Neural progenitor cell (in vitro differentiated cells): ENCODE measurements around the gene IL21R. TPM values are rescaled to one million over a fixed set of nuclear protein-coding genes. Genes with fewer than 3 reads are reported as not detected.
"Not testable (repeated sequence)": the region's sequence is repeated elsewhere in the genome, so short reads cannot be mapped to it uniquely, and the experiment has no call there.

Source experiments
- DNase-seq: peaks from one replicate; pipeline ENCODE4 v3.0.0-alpha.2; 2016; ENCODE audit warnings: low spot score
- H2AFZ ChIP-seq: fragments of 200-600 bp; sonication (generic); replicated peaks from 2 replicates; pipeline ENCODE4 v1.6.1; 2016; ENCODE audit warnings: antibody characterized with exemption
- H3F3A ChIP-seq: fragments of 200-600 bp; sonication (generic); 2 replicates; pipeline ENCODE4 v1.6.1; 2016; ENCODE audit warnings: antibody characterized with exemption, low read depth
- H3K27ac ChIP-seq: fragments of 200-600 bp; sonication (generic); 2 replicates; pipeline ENCODE4 v1.5.1; 2016; ENCODE audit warnings: mild to moderate bottlenecking
- H3K27me3 ChIP-seq: fragments of 200-600 bp; sonication (generic); 2 replicates; pipeline ENCODE4 v1.6.1; 2016; ENCODE audit warnings: mild to moderate bottlenecking, moderate library complexity
- H3K36me3 ChIP-seq: fragments of 200-600 bp; sonication (generic); 2 replicates; pipeline ENCODE4 v1.5.1; 2016
- H3K4me1 ChIP-seq: fragments of 200-600 bp; sonication (generic); 2 replicates; pipeline ENCODE4 v1.6.1; 2016; ENCODE audit warnings: mixed run types
- H3K4me2 ChIP-seq: fragments of 200-600 bp; sonication (generic); 2 replicates; pipeline ENCODE4 v1.6.1; 2016
- H3K4me3 ChIP-seq: fragments of 200-600 bp; sonication (generic); 2 replicates; pipeline ENCODE4 v1.5.1; 2016
- H3K79me2 ChIP-seq: fragments of 200-600 bp; sonication (generic); 2 replicates; pipeline ENCODE4 v1.6.1; 2016; ENCODE audit warnings: low read depth
- H3K9ac ChIP-seq: fragments of 200-600 bp; sonication (generic); 2 replicates; pipeline ENCODE4 v1.6.1; 2016
- H3K9me3 ChIP-seq: fragments of 200-600 bp; sonication (generic); 2 replicates; pipeline ENCODE4 v1.5.1; 2016; ENCODE audit warnings: low read depth
- H4K20me1 ChIP-seq: fragments of 200-600 bp; sonication (generic); 2 replicates; pipeline ENCODE4 v1.6.1; 2016; ENCODE audit warnings: low read depth
- H3K27ac Mint-ChIP-seq: 3 replicates; pipeline ENCODE4 v1.8.0; 2021; ENCODE audit warnings: mixed read lengths
- H3K27me3 Mint-ChIP-seq: 2 replicates; pipeline ENCODE4 v1.8.0; 2022; ENCODE audit warnings: low read depth, mild to moderate bottlenecking, inconsistent platforms, moderate library complexity, mixed read lengths; ENCODE audit not compliant: insufficient read depth
- H3K36me3 Mint-ChIP-seq: 3 replicates; pipeline ENCODE4 v1.8.0; 2021; ENCODE audit warnings: mixed read lengths
- H3K4me1 Mint-ChIP-seq: 3 replicates; pipeline ENCODE4 v1.8.0; 2021; ENCODE audit warnings: mixed read lengths
- H3K4me3 Mint-ChIP-seq: 3 replicates; pipeline ENCODE4 v1.8.0; 2021; ENCODE audit warnings: mild to moderate bottlenecking, moderate library complexity, mixed read lengths
- H3K9me3 Mint-ChIP-seq: 3 replicates; pipeline ENCODE4 v1.8.0; 2020; ENCODE audit warnings: mixed read lengths
- EZH2 ChIP-seq: fragments of 200-600 bp; sonication (generic); IDR thresholded peaks from 2 replicates; pipeline ENCODE4 v1.6.1; 2017; ENCODE audit warnings: antibody characterized with exemption, mild to moderate bottlenecking, moderate library complexity
- EZH2phosphoT487 ChIP-seq: fragments of 200-600 bp; sonication (generic); IDR thresholded peaks from 2 replicates; pipeline ENCODE4 v1.6.1; 2017; ENCODE audit warnings: antibody characterized with exemption
- total RNA-seq: library from RNA; depleted of rRNA; stranded (reverse); fragments of >200 nt; gene quantifications from 2 replicates; pipeline ENCODE4 v1.2.3, GENCODE V29; 2015; ENCODE audit warnings: low replicate concordance
- TF ChIP-seq, protein P1 (sequence below): fragments of 200-600 bp; sonication (generic); IDR thresholded peaks from 2 replicates; pipeline ENCODE4 v1.5.1; 2017; ENCODE audit warnings: antibody characterized with exemption, mild to moderate bottlenecking

The IL21R gene
- total RNA-seq, 1 donor from 2014 or later, result not detected

DNA sequence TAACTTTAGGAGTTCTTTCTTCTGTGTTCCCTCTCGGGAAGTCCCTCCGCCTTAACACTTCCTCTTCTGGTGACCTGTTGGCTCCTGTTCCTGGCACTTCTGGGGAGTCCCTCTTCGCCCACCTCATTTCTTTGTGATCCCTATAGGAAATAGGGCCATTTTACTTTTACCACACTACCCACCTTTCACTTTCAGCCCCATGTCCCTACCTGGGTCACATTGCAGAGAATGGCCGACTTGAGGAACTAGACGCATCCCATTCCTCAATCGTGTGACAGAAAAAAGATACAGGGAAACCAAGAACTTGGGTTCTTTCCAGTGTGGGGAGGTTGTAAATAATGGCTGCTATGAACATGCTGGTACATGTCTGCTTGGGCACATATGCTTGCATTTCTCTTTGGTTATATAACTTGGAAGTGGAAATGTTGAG, 6.6 kb downstream of the IL21R start:
- no peaks in the 10 kb centered on the region for H3K4me1 ChIP-seq
- H3K4me3 ChIP-seq, result no peak overlapping the region
- TF ChIP-seq EZH2 (no peak), EZH2phosphoT487 (no peak)
- TF ChIP-seq, protein P1, sequence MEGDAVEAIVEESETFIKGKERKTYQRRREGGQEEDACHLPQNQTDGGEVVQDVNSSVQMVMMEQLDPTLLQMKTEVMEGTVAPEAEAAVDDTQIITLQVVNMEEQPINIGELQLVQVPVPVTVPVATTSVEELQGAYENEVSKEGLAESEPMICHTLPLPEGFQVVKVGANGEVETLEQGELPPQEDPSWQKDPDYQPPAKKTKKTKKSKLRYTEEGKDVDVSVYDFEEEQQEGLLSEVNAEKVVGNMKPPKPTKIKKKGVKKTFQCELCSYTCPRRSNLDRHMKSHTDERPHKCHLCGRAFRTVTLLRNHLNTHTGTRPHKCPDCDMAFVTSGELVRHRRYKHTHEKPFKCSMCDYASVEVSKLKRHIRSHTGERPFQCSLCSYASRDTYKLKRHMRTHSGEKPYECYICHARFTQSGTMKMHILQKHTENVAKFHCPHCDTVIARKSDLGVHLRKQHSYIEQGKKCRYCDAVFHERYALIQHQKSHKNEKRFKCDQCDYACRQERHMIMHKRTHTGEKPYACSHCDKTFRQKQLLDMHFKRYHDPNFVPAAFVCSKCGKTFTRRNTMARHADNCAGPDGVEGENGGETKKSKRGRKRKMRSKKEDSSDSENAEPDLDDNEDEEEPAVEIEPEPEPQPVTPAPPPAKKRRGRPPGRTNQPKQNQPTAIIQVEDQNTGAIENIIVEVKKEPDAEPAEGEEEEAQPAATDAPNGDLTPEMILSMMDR, result no peak
- Mint-ChIP-seq H3K27me3 (peaks cover 6% of the 10 kb centered on the region), H3K4me3 (no peak overlapping the region), H3K9me3 (peaks cover 2% of the 10 kb centered on the region), H3K27ac (no peak overlapping the region), H3K36me3 (no peaks in the 10 kb centered on the region), H3K4me1 (peaks cover 6% of the 10 kb centered on the region)
- no peaks in the 10 kb centered on the region for H3K9me3 ChIP-seq
- no peaks in the 10 kb centered on the region for H3F3A ChIP-seq
- H3K4me2 ChIP-seq, result no peak overlapping the region
- H2AFZ ChIP-seq, result no peak overlapping the region
- H3K36me3 ChIP-seq, result no peaks in the 10 kb centered on the region
- no peaks in the 10 kb centered on the region for H4K20me1 ChIP-seq
- DNase-seq, result no peak
- no peaks in the 10 kb centered on the region for H3K79me2 ChIP-seq
- no peak overlapping the region for H3K9ac ChIP-seq
- no peaks in the 10 kb centered on the region for H3K27me3 ChIP-seq
- no peak overlapping the region for H3K27ac ChIP-seq

DNA sequence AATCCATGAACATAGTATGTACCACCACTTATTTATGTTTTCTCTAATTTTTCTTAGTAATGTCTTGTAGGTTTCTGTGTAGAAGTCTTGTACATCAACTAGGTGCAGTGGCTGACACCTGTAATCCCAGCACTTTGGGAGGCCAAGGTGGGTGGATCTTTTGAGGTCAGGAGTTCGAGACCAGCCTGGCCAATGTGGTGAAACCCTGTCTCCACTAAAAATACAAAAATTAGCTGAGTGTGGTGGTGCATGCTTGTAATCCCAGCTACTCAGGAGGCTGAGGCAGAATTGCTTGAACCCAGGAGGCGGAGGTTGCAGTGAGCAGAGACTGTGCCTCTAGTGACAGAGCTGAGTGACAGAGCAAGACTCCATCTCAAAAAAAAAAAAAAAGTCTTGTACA, 8.0 kb downstream of the IL21R start:
- H3K9me3 ChIP-seq, H3K36me3 Mint-ChIP-seq, H3K27ac ChIP-seq, H4K20me1 ChIP-seq, H3K36me3 ChIP-seq, H3K27me3 Mint-ChIP-seq, H2AFZ ChIP-seq, H3K9me3 Mint-ChIP-seq, H3K27ac Mint-ChIP-seq, H3F3A ChIP-seq, H3K4me1 Mint-ChIP-seq, H3K9ac ChIP-seq, H3K4me2 ChIP-seq, H3K27me3 ChIP-seq, H3K4me3 ChIP-seq, H3K79me2 ChIP-seq, H3K4me1 ChIP-seq, H3K4me3 Mint-ChIP-seq, DNase-seq: not testable (repeated sequence)

DNA sequence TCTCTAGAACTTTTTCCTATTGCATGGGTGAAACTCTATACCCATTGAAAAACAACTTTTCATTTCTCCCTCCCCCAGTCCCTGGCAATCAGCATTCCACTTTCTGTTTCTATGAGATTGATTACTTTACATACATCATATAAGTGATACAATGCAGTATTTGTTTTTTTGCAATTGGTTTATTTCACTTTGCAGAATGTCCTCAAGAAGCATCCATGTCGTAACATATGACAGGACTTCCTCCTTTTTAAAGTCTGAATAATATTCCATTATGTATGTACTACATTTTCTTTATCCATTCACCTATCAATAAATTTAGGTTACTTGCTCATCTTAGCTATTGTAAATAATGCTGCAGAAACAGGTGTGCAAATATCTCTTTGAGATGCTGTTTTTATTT, 8.8 kb downstream of the IL21R start:
- H3K4me3 Mint-ChIP-seq, result no peak overlapping the region
- no peaks in the 10 kb centered on the region for H3K4me1 ChIP-seq
- H3K9me3 ChIP-seq, result no peaks in the 10 kb centered on the region
- no peak overlapping the region for H3K4me3 ChIP-seq
- no peaks in the 10 kb centered on the region for H3K36me3 ChIP-seq
- H3K27ac ChIP-seq, result no peak overlapping the region
- H3K9me3 Mint-ChIP-seq, result peaks cover 2% of the 10 kb centered on the region
- no peaks in the 10 kb centered on the region for H3F3A ChIP-seq
- no peak overlapping the region for H3K27ac Mint-ChIP-seq
- H3K4me1 Mint-ChIP-seq, result peaks cover 6% of the 10 kb centered on the region
- peaks cover 3% of the 10 kb centered on the region for H3K27me3 Mint-ChIP-seq
- no peak overlapping the region for H2AFZ ChIP-seq
- H3K9ac ChIP-seq, result no peak overlapping the region
- no peaks in the 10 kb centered on the region for H3K27me3 ChIP-seq
- H3K4me2 ChIP-seq, result no peak overlapping the region
- no peaks in the 10 kb centered on the region for H3K79me2 ChIP-seq
- TF ChIP-seq, protein P1, result no peak
- TF ChIP-seq EZH2 (no peak), EZH2phosphoT487 (no peak)
- no peak for DNase-seq
- H4K20me1 ChIP-seq, result no peaks in the 10 kb centered on the region
- no peaks in the 10 kb centered on the region for H3K36me3 Mint-ChIP-seq

DNA sequence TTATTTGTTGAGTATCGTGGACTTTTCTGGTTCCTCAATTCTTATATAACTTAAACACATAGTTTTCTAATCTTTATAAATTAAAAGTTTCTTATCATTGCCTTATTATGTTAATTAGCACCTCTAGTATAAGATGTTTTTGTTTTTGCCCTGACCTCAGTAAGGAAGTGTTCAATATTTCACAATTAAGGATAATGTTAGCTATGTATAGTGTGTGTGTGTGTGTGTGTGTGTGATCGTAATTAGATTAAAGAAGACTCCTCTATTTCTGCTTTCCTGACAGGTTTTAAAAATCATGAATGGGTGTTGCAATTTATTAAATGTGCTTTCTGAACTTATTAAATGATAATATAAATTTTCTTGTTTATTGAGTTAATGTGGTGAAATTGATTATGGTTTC, 12.0 kb downstream of the IL21R start:
- no peaks in the 10 kb centered on the region for H3K79me2 ChIP-seq
- H3K36me3 Mint-ChIP-seq, result no peaks in the 10 kb centered on the region
- H3K27ac ChIP-seq, result no peak overlapping the region
- H3F3A ChIP-seq, result no peaks in the 10 kb centered on the region
- no peaks in the 10 kb centered on the region for H3K9me3 ChIP-seq
- peaks cover 2% of the 10 kb centered on the region for H3K9me3 Mint-ChIP-seq
- no peaks in the 10 kb centered on the region for H3K27me3 ChIP-seq
- H3K27ac Mint-ChIP-seq, result no peak overlapping the region
- H2AFZ ChIP-seq, result no peak overlapping the region
- no peak overlapping the region for H3K4me3 ChIP-seq
- no peak overlapping the region for H3K9ac ChIP-seq
- no peak for DNase-seq
- H3K4me1 ChIP-seq, result no peaks in the 10 kb centered on the region
- no peaks in the 10 kb centered on the region for H3K36me3 ChIP-seq
- H3K27me3 Mint-ChIP-seq, result peaks cover 3% of the 10 kb centered on the region
- H3K4me2 ChIP-seq, result no peak overlapping the region
- H3K4me3 Mint-ChIP-seq, result no peak overlapping the region
- H3K4me1 Mint-ChIP-seq, result no peaks in the 10 kb centered on the region
- no peaks in the 10 kb centered on the region for H4K20me1 ChIP-seq
- TF ChIP-seq EZH2phosphoT487, result no peak
- TF ChIP-seq EZH2, result no peak
- TF ChIP-seq, protein P1, result no peak
